C4-2B (cell line): ENCODE data around the gene CHST1.

Experiments
- CTCF ChIP-seq: fragments of 450-650 bp; conservative IDR thresholded peaks from 2 replicates; pipeline ENCODE4 v1.5.1; 2017; ENCODE audit warnings: mild to moderate bottlenecking
- ZFX ChIP-seq: fragments of 450-650 bp; IDR thresholded peaks from 2 replicates; pipeline ENCODE4 v1.6.1; 2017

DNA sequence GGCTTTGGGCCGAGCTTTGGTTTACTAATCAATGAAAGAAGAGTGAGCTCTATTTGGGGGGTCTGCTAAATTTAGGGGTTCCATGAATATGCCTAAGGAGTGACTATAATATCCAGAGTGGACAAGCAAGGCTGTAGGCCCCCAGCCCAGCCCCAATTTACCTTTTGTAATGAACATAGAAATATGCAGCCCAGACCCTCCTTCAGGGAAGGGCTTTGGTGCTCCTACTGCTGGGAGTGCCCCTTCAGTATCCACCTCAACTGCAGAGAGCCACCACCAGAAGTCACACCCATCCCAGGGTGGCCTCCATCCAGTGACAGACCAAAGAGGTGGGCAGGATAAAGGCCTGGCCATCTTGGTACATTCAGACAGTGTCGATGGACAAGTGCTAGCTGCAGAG is 43.1 kb downstream of the CHST1 start:
- TF ChIP-seq CTCF (no peak), ZFX (no peak)
